HEK293 (cell line): ENCODE data around the gene MZT2B.
A peak's percentile ranks its signal among the peaks of the same experiment; 100 is the strongest.
"Not testable (repeated sequence)": the region's sequence is repeated elsewhere in the genome, so short reads cannot be mapped to it uniquely, and the experiment has no call there.

Experiments
- CTCF ChIA-PET: fragments of 350-600 bp; formaldehyde crosslinking; extraction: SDS; loops from one replicate; lab custom pipeline; 2021; ENCODE audit warnings: antibody characterized with exemption; lab: Yijun Ruan, JAX
- POLR2A ChIA-PET: fragments of 300-600 bp; formaldehyde crosslinking; extraction: SDS; loops from one replicate; lab custom pipeline; 2020; ENCODE audit warnings: antibody characterized with exemption, inconsistent platforms; lab: Yijun Ruan, JAX
- H3K27ac ChIP-seq: fragments of 200-500 bp; sonication (Bioruptor generic); 2 replicates; pipeline ENCODE4 v1.5.1; 2014; ENCODE audit warnings: low read depth, low read length, control low read depth, inconsistent platforms; ENCODE audit errors: extremely low read depth
- H3K36me3 ChIP-seq, 2 experiments: fragments of 200-500 bp in 1 of 2; sonication (Bioruptor generic) in 1 of 2; 1 replicate in 1 of 2; 2 replicates in 1 of 2; pipeline ENCODE4 v1.5.1; 2014 to 2017; ENCODE audit warnings: inconsistent platforms in 2 of 2, low read length in 2 of 2; ENCODE audit not compliant: control insufficient read depth in 2 of 2, insufficient read depth in 1 of 2
- H3K4me1 ChIP-seq: fragments of 200-500 bp; sonication (Bioruptor generic); 2 replicates; pipeline ENCODE4 v1.5.1; 2014; ENCODE audit warnings: mild to moderate bottlenecking, low read length, inconsistent platforms; ENCODE audit not compliant: control insufficient read depth, insufficient read depth
- H3K4me3 ChIP-seq: 2 replicates; pipeline ENCODE4 v1.5.1; 2011; ENCODE audit warnings: low read depth, mild to moderate bottlenecking, control low read depth, low read length, moderate library complexity
- H3K9me3 ChIP-seq: fragments of 200-500 bp; sonication (Bioruptor generic); 2 replicates; pipeline ENCODE4 v1.5.1; 2014; ENCODE audit warnings: low read depth, low read length, inconsistent platforms; ENCODE audit not compliant: control insufficient read depth, insufficient read depth
- EGR2 ChIP-seq: fragments of 450-650 bp; formaldehyde crosslinking; IDR thresholded peaks from 2 replicates; pipeline ENCODE4 v1.5.1; 2016; ENCODE audit warnings: low read depth, missing biosample characterization, missing genetic modification characterization
- GLIS1 ChIP-seq: fragments of 450-650 bp; formaldehyde crosslinking; IDR thresholded peaks from 2 replicates; pipeline ENCODE4 v1.5.1; 2016; ENCODE audit warnings: missing biosample characterization, missing genetic modification characterization
- GLIS2 ChIP-seq: fragments of 450-650 bp; formaldehyde crosslinking; IDR thresholded peaks from 2 replicates; pipeline ENCODE4 v1.5.1; 2016; ENCODE audit warnings: missing biosample characterization, missing genetic modification characterization
- REST ChIP-seq: fragments of 450-650 bp; formaldehyde crosslinking; IDR thresholded peaks from 2 replicates; pipeline ENCODE4 v1.5.1; 2016; ENCODE audit warnings: missing biosample characterization, missing genetic modification characterization
- ZNF121 ChIP-seq: fragments of 450-650 bp; formaldehyde crosslinking; IDR thresholded peaks from 2 replicates; pipeline ENCODE4 v1.5.1; 2016; ENCODE audit warnings: missing biosample characterization, missing genetic modification characterization
- ZNF223 ChIP-seq: fragments of 450-650 bp; formaldehyde crosslinking; IDR thresholded peaks from 2 replicates; pipeline ENCODE4 v1.5.1; 2016; ENCODE audit warnings: missing biosample characterization, missing genetic modification characterization
- ZNF335 ChIP-seq: fragments of 450-650 bp; formaldehyde crosslinking; conservative IDR thresholded peaks from 2 replicates; pipeline ENCODE4 v1.5.1; 2016; ENCODE audit warnings: missing biosample characterization, missing genetic modification characterization
- ZNF426 ChIP-seq: fragments of 450-650 bp; formaldehyde crosslinking; IDR thresholded peaks from 2 replicates; pipeline ENCODE4 v1.5.1; 2017; ENCODE audit warnings: missing biosample characterization, missing genetic modification characterization, mild to moderate bottlenecking, inconsistent platforms, moderate library complexity
- ZNF501 ChIP-seq: fragments of 450-650 bp; formaldehyde crosslinking; IDR thresholded peaks from 2 replicates; pipeline ENCODE4 v1.5.1; 2016; ENCODE audit warnings: missing biosample characterization, missing genetic modification characterization
- ZNF514 ChIP-seq: fragments of 450-650 bp; formaldehyde crosslinking; IDR thresholded peaks from 2 replicates; pipeline ENCODE4 v1.5.1; 2016; ENCODE audit warnings: missing biosample characterization, missing genetic modification characterization
- ZNF623 ChIP-seq: fragments of 450-650 bp; formaldehyde crosslinking; IDR thresholded peaks from 2 replicates; pipeline ENCODE4 v1.5.1; 2016; ENCODE audit warnings: missing biosample characterization, missing genetic modification characterization
- ZNF707 ChIP-seq: fragments of 450-650 bp; formaldehyde crosslinking; IDR thresholded peaks from 2 replicates; pipeline ENCODE4 v1.5.1; 2016; ENCODE audit warnings: missing biosample characterization, missing genetic modification characterization
- ZNF76 ChIP-seq: fragments of 450-650 bp; formaldehyde crosslinking; IDR thresholded peaks from 2 replicates; pipeline ENCODE4; 2016; ENCODE audit warnings: low read depth, missing biosample characterization, missing genetic modification characterization, borderline replicate concordance
- ZXDB ChIP-seq: fragments of 450-650 bp; formaldehyde crosslinking; IDR thresholded peaks from 2 replicates; pipeline ENCODE4 v1.5.1; 2016; ENCODE audit warnings: missing biosample characterization, missing genetic modification characterization
- TF ChIP-seq, protein P1 (sequence below): fragments of 450-650 bp; formaldehyde crosslinking; IDR thresholded peaks from 2 replicates; pipeline ENCODE4 v1.5.1; 2016; ENCODE audit warnings: missing biosample characterization, missing genetic modification characterization
- TF ChIP-seq, protein P2 (sequence below): fragments of 450-650 bp; formaldehyde crosslinking; optimal IDR thresholded peaks from 2 replicates; pipeline ENCODE3; 2016; ENCODE audit warnings: missing biosample characterization, mild to moderate bottlenecking, missing genetic modification characterization

MZT2B gene

DNA sequence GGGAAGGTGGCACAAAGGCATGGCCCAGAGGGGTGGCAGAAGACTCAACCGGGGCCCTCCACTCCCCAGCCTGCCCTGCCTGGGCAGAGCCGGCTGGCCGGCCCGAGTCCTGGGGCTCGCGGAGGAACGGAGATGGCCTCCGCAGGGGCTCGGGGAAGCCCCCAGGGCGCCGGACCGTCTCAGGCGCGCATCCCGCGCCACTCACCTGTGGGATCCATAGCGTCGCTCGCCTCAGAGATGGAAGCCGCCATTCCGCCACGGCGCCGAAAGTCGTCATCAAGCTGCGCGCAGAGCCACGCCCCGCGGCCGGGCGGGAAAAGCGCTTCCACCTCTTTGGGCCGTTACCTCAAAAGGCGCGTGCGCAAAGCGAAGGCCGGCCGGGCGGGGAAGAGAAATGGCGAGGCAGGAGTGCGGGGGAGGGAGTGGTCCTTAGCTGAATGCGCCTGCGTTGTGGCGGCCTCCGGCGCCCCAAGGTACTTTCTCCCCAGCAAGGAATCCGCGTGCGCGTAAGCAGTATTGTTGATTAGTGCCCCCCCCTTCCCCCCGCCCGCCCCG is 660 bp upstream of the MZT2B start, which contains the start of gene SMPD4 (continued):
- TF ChIP-seq, protein P1, sequence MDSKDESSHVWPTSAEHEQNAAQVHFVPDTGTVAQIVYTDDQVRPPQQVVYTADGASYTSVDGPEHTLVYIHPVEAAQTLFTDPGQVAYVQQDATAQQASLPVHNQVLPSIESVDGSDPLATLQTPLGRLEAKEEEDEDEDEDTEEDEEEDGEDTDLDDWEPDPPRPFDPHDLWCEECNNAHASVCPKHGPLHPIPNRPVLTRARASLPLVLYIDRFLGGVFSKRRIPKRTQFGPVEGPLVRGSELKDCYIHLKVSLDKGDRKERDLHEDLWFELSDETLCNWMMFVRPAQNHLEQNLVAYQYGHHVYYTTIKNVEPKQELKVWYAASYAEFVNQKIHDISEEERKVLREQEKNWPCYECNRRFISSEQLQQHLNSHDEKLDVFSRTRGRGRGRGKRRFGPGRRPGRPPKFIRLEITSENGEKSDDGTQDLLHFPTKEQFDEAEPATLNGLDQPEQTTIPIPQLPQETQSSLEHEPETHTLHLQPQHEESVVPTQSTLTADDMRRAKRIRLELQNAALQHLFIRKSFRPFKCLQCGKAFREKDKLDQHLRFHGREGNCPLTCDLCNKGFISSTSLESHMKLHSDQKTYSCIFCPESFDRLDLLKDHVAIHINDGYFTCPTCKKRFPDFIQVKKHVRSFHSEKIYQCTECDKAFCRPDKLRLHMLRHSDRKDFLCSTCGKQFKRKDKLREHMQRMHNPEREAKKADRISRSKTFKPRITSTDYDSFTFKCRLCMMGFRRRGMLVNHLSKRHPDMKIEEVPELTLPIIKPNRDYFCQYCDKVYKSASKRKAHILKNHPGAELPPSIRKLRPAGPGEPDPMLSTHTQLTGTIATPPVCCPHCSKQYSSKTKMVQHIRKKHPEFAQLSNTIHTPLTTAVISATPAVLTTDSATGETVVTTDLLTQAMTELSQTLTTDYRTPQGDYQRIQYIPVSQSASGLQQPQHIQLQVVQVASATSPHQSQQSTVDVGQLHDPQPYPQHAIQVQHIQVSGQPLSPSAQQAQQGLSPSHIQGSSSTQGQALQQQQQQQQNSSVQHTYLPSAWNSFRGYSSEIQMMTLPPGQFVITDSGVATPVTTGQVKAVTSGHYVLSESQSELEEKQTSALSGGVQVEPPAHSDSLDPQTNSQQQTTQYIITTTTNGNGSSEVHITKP (tag by site-specific recombination), result 0 out of 2 replicates have a peak, but pooled peaks have one; percentile 26

DNA sequence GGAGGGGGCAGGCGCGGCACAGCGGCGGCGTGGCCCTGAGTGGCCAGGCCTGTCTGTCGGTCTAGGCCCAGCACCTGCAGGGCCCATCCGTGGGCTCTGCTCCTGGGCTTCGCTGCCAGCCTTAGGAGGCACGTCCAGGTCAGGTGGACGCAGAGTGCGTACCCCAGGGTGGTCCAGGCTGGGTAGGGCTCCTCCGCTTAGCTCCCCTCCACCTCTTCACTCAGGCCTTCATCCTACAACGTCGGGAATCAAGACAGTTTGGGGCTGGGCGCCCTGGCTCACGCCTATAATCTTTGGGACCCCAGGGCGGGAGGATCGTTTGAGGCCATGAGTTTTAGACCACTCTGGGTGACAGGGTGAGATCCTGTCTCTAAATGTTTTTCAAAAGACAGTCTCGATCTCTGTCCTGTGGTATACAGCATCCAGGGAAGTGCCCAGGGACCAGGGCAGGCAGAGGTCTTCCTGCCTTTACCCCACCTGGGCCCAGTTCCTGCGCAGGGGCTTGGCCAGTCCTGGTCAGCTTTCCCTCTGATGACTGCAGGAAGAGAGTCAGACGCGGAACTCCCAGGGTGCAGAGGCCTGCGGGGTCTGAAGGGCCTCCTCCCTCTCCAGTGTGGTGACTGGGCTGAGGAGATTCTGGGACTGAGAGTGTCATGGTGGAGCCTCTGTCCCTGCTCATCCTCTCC is 907 bp downstream of the MZT2B start:
- POLR2A ChIA-PET, H3K4me1 ChIP-seq, H3K9me3 ChIP-seq: not testable (repeated sequence)
- Histone ChIP-seq H3K4me3 (peak overlapping the region; percentile 58), H3K36me3 (peaks cover 6 to 40% of the 10 kb centered on the region in 2 experiments; a peak in 2 of 3 replicates), H3K27ac (peak overlapping the region; percentile 79; the same call in 1 of the 2 replicates)
- TF ChIP-seq, protein P2, sequence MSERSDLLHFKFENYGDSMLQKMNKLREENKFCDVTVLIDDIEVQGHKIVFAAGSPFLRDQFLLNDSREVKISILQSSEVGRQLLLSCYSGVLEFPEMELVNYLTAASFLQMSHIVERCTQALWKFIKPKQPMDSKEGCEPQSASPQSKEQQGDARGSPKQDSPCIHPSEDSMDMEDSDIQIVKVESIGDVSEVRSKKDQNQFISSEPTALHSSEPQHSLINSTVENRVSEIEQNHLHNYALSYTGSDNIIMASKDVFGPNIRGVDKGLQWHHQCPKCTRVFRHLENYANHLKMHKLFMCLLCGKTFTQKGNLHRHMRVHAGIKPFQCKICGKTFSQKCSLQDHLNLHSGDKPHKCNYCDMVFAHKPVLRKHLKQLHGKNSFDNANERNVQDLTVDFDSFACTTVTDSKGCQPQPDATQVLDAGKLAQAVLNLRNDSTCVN (tag by site-specific recombination), result peak; percentile 6
- TF ChIP-seq ZNF335 (tag by site-specific recombination), result peak; percentile 30; the same call in 1 of the 2 replicates
- CTCF ChIA-PET, result interaction anchor here (1.6 to 5.4 kb wide), 2 partner anchors 149 to 160 kb away, joined by 6 to 41 read pairs; partner anchors contain the start of gene IMP4

DNA sequence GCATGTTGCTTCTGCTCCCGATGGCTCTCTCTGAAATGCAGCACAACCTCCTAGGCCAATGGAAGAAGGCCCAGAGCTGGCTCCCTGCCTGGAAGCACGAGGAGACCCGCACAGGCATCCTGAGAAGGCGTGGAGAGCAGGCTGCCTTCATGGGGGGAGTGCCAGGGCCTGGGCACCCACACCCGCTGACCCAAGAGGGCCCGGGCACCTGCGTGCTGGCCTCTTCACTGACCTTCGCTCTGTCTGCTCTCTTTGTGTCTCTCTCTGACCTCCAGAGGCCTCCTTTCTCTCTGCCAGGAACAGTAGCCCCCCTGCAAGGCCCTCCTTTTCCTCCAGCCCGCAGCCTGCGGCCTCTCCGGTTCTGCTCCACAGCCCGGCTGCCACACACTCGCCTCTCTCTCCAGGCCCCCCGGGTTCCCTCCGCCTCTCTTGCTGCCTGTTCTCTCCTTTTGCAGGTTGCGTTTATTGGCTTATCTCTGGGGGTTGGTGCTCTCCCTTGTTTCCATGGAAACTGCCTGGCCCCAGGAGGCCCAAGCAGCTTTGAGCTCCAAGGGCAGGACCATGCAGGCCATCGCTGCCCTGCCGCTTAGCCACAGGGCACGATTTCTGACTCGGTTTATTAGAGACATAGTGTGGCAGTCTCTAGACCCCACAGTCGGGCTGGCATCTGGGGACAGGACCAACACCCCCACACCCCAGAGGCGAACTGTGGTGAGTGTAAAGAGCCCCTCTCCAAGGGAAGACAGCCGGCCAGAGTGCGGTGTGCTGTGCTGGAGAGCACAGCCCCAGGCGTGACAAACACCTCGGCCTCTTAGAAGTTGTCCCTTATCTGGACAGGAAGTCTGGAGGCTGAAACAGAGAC is 1.7 kb downstream of the MZT2B start:
- peaks cover 6 to 40% of the 10 kb centered on the region in 2 experiments; a peak in 2 of 3 replicates for H3K36me3 ChIP-seq
- TF ChIP-seq GLIS1 (tag by site-specific recombination), result 0 out of 2 replicates have a peak, but pooled peaks have one; percentile 8
- TF ChIP-seq GLIS2 (tag by site-specific recombination), result no peak
- CTCF ChIA-PET, result no interaction called here
- no peaks in the 10 kb centered on the region for H3K9me3 ChIP-seq
- 0 out of 2 replicates have a peak, but pooled peaks cover 5% of the 10 kb centered on the region for H3K4me1 ChIP-seq
- peak overlapping the region; percentile 79; the same call in 1 of the 2 replicates for H3K27ac ChIP-seq
- H3K4me3 ChIP-seq, result no peak overlapping the region
- POLR2A ChIA-PET, result no interaction called here

DNA sequence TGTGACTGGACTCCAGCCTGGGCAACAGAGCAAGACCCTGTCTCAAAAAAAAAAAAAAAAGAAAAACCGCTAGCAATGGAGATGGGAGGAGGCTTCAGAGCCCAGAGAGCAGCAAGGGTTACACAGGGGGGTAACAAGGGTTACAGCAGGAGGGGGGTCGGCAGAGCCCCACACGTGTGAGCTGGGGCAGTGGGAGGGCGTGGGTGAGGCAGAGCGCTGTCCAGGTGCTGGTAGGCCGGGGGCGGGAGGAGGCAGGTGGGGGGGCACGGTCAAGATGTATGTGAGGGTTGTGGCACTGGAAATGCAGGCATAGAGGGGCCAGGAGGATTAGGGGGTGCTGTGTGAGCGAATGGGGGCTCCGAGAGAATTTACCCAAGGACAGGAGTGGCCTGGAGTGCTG is 3.4 kb downstream of the MZT2B start:
- H3K4me3 ChIP-seq, result no peak overlapping the region
- no peaks in the 10 kb centered on the region for H3K9me3 ChIP-seq
- ChIA-PET CTCF (interaction anchor here (0.7 kb wide), 1 partner anchor 162 kb away, joined by 3 read pairs; no protein-coding TSS in a partner anchor), POLR2A (interaction anchor here (0.7 kb wide), 3 partner anchors 30 to 151 kb away, joined by 3 to 5 read pairs (median 5); no protein-coding TSS in a partner anchor)
- no peak overlapping the region for H3K27ac ChIP-seq
- peaks cover 0 to 34% of the 10 kb centered on the region in 2 experiments; a peak in 2 of 3 replicates for H3K36me3 ChIP-seq
- 0 out of 2 replicates have a peak, but pooled peaks cover 5% of the 10 kb centered on the region for H3K4me1 ChIP-seq
- TF ChIP-seq ZNF121 (tag by site-specific recombination) (no peak), REST (tag by site-specific recombination) (peak; percentile 39; the same call in 1 of the 2 replicates), ZNF501 (tag by site-specific recombination) (no peak), ZNF623 (tag by site-specific recombination) (no peak), ZNF223 (tag by site-specific recombination) (no peak), ZNF707 (no peak), ZNF76 (no peak), ZNF426 (tag by site-specific recombination) (no peak), EGR2 (tag by site-specific recombination) (no peak), ZXDB (tag by site-specific recombination) (no peak), ZNF514 (no peak)
